ENCODE data around the gene PPP1R1C.
A peak's percentile ranks its signal among the peaks of the same experiment; 100 is the strongest.
"Not testable (repeated sequence)": the region's sequence is repeated elsewhere in the genome, so short reads cannot be mapped to it uniquely, and the experiment has no call there.

PPP1R1C gene, protein sequence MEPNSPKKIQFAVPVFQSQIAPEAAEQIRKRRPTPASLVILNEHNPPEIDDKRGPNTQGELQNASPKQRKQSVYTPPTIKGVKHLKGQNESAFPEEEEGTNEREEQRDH

DNA sequence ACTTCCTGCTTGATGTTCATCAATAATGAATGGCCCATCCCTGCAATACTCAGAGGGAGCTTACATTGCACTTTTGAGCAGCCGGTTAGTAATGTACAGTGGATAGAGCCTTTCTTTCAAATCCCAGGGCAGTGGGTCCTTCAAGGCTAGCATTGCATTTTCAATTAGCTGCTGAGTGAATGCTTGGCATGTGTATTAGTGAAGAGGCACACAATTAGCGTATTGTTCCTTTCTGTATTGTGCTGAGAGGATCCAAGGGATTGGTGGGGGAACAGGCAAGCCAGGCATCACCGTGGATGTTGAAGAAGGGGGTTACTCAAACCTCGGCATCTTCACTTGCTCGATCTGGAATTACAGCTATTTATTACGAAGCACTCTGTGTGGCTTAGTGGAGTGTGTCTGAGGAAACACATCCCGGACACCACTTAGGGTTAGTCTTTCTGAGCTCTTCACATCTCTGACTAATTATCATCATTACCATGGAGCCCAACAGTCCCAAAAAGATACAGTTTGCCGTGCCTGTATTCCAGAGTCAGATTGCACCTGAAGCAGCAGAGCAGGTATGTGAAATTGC is at the start of gene PPP1R1C:
PPP1R1C (plus strand) TSS at position 222 of the 574 bp plus-strand sequence; CDS start at position 480, 258 bp downstream.
- no peak for DNase-seq (ENCODE audit: low read depth in 1 of 2, low spot score in 1 of 2)

DNA sequence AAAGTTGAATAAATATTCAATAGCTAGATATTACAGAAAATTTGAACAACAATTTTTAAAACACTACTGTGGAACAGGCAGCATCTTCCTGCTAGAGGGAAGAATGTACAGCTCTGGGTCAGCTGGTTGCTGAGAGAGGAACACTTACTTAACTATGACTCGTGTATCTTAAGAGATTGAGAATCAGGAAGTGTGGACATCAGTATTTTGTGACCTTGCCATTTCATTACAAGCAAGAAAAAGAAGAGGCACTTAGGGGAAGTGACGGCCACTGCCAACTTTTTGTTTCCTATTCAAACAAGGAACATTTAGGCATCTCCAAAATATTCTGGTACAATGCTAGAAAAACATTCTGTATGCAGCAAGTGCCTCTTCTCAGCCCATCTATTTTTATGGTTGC is 48.2 kb upstream of the PPP1R1C start:
- no peak for DNase-seq (ENCODE audit: low read depth in 1 of 2, low spot score in 1 of 2)

DNA sequence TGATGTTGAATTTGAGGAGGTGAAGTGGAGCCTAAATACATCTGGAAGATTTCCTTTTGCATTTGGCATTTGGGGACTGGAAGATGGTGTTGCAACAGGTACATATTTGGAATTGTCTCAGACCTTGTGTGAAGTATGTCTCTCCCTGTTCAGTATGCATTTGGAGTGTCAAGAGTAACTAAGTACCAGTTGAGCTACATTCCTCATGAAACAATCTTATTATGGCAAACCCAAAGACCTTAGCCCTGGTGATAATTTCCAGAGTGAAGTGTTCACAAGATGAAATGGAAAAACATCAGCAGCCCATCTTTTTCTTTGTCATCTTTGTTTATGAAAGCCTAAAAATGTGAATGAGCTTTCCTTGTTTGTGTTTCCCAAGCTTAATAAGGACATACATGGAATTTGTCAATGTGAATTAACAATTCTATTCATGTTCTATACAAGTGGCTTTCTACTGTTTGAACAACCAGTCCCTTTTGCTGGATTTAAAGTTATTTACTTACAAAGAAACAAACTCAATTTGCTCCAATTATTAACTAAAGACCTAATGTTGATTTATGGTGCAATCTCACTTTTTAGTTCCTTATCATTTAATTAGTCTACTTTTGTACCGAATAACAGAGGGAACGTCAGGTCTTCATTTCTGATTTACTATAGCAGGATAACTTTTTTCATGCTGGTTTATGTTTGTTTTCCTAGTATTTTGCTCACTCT is 42.1 kb upstream of the PPP1R1C start:
- DNase-seq (ENCODE audit: low read depth in 1 of 2, low spot score in 1 of 2) = no peak

- no peak for DNase-seq (ENCODE audit: low read depth in 1 of 2, low spot score in 1 of 2)
Measured at GRCh38 chr2:181944164-181944913, 41.3 kb upstream of the PPP1R1C start.

GRCh38 chr2:181944914-181945291 is 40.8 kb upstream of the PPP1R1C start:
- DNase-seq (ENCODE audit: low read depth in 1 of 2, low spot score in 1 of 2) = no peak

- no peak for DNase-seq (ENCODE audit: low read depth in 1 of 2, low spot score in 1 of 2)
Measured at GRCh38 chr2:181946444-181947127, 39.1 kb upstream of the PPP1R1C start.

- DNase-seq (ENCODE audit: low read depth in 1 of 2, low spot score in 1 of 2) = no peak
Measured at GRCh38 chr2:181947273-181947672, 38.4 kb upstream of the PPP1R1C start.

DNA sequence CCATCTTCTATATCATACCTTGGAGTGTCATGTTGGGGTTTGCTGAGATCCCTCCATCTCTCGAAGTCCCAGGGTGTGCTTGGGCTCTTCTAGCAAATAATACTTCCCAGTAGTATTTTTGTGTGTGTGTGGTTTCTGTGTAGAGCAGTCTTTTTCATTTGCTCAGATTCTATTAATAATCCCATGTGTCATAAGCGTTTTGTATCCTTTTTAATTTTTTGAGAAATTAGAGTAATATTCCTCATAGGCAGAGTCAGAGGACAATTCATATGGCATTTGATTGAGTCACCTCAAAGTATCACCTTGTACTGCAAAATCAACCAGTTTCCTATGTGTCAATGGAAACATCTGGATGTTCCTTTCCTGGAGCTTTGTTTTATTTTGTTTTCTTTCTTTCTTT is 37.4 kb upstream of the PPP1R1C start:
- DNase-seq (ENCODE audit: low read depth in 1 of 2, low spot score in 1 of 2) = no peak

- DNase-seq (ENCODE audit: low read depth in 1 of 2, low spot score in 1 of 2) = no peak
Measured at GRCh38 chr2:181949047-181949446, 36.6 kb upstream of the PPP1R1C start.

GRCh38 chr2:181952404-181953226 is 33.0 kb upstream of the PPP1R1C start:
- DNase-seq (ENCODE audit: low read depth in 1 of 2, low spot score in 1 of 2) = no peak

- peak; percentile 13 to 31 for DNase-seq (ENCODE audit: low read depth in 1 of 2, low spot score in 1 of 2)
Measured at GRCh38 chr2:181953881-181954537, 31.6 kb upstream of the PPP1R1C start.

DNA sequence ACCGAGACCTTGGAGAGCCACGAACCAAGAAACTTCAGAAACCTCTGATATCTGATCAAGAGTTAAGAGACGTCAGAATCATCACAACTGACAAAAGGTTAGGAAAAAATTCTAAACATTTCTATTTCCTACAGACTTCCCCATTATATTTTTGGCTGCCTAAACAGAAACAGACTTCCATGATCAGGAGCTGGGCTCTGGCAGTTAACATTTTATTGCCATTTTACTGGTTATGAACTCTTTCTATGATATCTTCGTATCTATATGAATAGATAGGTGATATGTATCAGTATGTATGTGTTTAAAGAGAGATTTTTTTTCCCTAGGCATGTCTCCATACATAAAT is 31.1 kb upstream of the PPP1R1C start:
- no peak for DNase-seq (ENCODE audit: low read depth in 1 of 2, low spot score in 1 of 2)

DNA sequence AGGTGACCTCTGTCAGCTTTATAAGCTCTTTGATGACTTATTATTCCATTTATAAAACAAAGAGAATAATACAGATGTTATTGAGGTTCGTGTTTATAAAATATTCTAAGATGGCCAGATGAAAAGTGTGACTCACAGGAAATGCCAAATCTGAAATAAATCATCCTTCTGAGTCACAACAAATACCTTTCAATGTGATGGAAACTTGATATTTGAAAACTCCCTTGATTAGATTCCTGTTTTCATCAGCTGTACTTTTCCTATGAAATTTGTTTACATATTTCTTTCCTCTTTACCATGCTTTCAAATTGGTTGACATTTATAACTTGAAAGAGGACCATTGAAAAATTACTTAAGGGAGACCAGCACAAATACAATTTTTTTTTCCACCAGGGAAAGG is 30.6 kb upstream of the PPP1R1C start:
- no peak for DNase-seq (ENCODE audit: low read depth in 1 of 2, low spot score in 1 of 2)

DNA sequence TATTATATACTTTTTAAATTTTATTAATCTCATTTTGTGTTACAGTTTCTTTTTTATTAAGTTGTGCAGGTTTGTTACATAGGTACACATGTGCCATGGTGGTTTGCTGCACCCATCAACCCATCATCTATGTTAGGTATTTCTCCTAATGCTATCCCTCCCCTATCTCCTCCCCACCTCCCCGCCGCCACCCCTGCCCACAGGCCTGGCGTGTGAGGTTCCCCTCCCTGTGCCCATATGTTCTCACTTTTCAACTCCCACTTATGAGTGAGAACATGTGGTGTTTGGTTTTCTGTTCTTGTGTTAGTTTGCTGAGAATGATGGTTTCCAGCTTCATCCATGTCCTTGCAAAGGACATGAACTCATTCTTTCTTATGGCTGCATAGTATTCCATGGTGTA is 29.8 kb upstream of the PPP1R1C start:
- DNase-seq (ENCODE audit: low read depth in 1 of 2, low spot score in 1 of 2) = not testable (repeated sequence)

- no peak for DNase-seq (ENCODE audit: low read depth in 1 of 2, low spot score in 1 of 2)
Measured at GRCh38 chr2:181957668-181958067, 28.0 kb upstream of the PPP1R1C start.

DNA sequence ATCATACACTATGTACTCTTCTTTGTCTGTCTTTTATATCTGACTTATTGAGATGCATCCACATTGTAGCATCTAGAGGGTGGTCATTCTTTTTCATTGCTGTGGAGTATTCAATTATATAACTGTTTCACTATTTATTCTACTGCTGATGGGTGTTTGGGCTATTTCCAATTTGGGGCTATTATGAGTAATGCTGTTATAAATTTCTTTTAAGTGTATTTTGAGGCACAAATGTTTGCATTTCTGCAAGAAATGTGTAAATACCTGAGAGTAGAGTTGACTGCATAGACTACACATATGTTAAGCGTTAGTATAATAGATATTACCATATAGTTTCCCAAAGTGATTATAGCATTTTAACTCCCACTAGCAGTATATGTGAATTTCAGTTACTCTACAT is 26.9 kb upstream of the PPP1R1C start:
- DNase-seq (ENCODE audit: low read depth in 1 of 2, low spot score in 1 of 2) = no peak

GRCh38 chr2:181959508-181959907 is 26.1 kb upstream of the PPP1R1C start:
- DNase-seq (ENCODE audit: low read depth in 1 of 2, low spot score in 1 of 2) = no peak

GRCh38 chr2:181961167-181961566 is 24.5 kb upstream of the PPP1R1C start:
- DNase-seq (ENCODE audit: low read depth in 1 of 2, low spot score in 1 of 2) = not testable (repeated sequence)

- DNase-seq (ENCODE audit: low read depth in 1 of 2, low spot score in 1 of 2) = no peak
Measured at GRCh38 chr2:181962142-181962541, 23.5 kb upstream of the PPP1R1C start.

DNA sequence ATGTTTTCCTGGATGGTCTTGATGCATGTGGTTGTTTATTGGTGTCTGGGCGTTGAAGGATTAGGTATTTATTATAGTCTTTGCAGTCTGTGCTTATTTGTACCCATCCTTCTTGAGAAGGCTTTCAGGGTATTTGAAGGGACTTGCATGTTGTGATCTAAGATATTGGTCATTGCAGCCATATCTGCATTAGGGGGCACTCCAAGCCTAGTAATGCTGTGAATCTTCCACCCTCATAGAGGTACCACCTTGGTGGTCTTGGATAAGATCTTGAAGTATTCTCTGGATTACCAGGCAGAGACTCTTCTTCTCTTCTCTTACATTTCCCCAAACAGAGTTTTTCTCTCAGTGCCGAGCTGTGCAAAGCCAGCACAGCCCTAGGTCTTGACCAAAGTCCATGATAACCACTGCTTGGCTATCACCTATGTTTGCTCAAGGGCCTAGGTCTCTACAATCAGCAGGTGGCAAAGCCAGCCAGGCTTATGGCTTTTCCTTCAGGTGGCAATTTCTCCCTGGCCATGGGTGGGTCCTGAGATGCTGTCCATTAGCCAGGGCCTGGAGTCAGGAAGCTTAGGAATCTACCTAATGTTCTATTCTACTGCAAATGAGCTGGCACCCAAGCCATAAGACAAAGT is 15.4 kb upstream of the PPP1R1C start:
- DNase-seq (ENCODE audit: low read depth in 1 of 2, low spot score in 1 of 2) = no peak

All from stimulated activated CD4-positive, alpha-beta T cell treated with anti-CD3 and anti-CD28 coated beads, Interleukin-15, amount 100 ng/mL, for 1 hour (primary cell).